OCI-M2 (cell line): ENCODE data around the gene FOXD3.

Experiments
- DNase-seq: peaks from one replicate; lab custom pipeline; 2025; ENCODE audit not compliant: unreplicated experiment; lab: John Stamatoyannopoulos, UW

The FOXD3 gene

DNA sequence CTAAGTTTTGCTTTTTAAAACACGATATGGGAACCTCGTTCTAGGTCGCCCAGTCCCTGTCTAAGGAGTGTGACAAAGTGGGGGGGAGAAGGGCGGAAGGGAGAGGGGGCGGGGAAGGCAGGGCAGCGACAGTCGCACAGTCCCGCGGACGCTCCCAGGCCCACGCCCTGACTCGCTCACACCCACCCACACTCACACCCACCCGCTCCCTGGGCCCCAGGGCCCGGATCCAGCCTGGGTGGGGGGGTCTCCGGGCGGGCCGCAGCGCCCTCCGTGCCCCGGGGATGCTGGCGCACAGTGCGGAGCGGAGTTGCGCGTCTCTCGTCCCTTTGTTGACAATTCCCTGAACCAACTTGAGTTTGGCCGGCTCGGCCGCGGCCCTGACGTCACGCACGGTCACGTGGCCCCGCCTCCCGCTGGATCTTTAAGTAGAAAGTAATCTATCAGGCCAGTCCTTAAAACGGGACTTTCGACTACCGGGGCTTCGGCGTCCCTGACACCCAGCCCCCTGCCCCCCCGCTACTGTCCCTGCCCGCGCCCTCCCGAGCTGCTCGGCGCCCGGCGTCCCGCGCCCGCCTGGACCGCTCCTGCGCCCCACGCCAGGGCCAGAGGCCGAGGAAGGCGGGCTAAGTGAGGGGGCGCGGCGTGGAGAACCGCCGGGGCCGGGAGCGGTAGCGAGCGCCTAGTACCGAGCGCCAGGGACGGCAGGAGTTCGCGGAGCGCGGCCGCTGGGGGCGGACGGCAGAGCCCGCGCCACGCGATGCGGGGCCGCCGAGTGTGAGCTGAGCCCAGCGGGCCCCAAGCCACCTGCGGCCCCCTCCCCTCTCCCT, at the start of gene FOXD3:
Gene FOXD3 (plus strand): TSS at position 454 of the 830 bp plus-strand sequence. CDS start 492 bp downstream, outside the sequence.
- no peak for DNase-seq

DNA sequence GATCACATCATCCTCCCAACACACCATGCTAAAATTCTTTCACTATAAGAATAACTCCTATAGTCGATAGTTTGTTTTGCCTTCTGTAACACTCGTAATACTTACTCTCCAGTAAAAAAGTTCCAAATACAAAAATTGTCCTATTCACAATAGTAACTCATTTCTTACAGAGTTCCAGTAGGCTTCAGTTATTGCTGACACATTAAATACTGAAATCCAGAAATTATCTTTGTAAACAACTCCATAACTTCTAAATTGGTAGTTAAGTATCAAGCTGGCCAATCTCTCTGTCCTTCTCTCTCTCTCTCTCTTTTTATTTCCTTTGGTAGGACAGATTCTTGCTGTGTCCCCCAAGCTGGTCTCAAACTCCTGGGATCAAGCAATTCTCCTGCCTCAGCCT, 49.6 kb upstream of the FOXD3 start:
- DNase-seq: no peak

DNA sequence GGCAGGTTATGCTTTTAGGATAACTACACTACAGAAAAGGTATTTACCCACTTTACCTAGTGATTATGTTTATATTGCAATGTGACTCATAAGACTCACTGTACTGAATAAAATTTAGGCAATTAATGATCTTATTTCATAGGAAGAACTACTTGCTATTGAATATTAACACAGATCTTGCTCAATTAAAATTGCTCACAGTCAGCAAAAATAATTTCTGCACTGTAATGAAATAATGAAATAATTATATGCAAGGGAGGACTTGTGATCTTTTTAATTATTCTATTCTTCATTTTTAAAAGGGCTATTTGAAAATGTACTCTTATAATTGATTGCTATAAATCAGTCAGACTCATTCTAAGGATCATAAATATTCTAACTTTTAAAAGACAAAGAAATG, 48.0 kb upstream of the FOXD3 start:
- DNase-seq: no peak

DNA sequence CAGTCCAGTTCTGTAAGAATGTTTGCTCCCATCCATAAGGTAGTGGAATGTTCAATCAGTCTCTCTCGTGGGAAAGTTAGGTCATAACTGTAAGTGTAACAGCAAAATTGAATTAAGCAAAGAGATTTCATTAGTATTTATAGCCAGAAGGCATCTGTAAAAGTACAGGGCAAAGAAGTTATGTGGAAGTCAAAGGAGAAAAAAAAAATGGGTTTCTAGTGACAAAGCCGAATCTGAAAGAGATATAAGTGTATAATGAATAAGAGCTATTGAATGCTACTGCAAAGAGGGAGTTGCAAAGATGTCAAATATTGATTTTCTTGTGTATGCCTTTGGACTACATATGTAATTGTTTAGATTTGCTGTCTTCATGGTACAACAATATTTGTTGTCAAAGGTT, 47.4 kb upstream of the FOXD3 start:
- DNase-seq: no peak

DNA sequence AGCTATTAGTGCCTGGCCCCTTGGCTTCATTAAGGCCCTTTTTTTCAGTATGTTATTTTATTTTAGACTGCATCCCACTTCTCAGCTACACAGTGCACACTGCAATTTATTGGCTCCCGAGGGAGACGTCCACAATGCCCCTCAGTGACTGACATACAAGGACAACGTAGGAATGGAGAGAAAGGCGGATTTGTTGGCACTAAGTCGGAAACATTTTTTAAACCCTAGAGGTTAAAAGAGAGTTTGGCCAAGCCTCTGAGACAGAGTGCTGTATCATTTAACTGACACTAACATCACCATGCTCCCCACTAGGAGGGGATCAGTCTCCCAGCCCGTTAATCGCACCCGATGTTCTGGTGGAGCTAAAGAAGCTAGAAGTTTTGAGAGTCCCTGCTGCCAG, 45.7 kb upstream of the FOXD3 start:
- DNase-seq: no peak

DNA sequence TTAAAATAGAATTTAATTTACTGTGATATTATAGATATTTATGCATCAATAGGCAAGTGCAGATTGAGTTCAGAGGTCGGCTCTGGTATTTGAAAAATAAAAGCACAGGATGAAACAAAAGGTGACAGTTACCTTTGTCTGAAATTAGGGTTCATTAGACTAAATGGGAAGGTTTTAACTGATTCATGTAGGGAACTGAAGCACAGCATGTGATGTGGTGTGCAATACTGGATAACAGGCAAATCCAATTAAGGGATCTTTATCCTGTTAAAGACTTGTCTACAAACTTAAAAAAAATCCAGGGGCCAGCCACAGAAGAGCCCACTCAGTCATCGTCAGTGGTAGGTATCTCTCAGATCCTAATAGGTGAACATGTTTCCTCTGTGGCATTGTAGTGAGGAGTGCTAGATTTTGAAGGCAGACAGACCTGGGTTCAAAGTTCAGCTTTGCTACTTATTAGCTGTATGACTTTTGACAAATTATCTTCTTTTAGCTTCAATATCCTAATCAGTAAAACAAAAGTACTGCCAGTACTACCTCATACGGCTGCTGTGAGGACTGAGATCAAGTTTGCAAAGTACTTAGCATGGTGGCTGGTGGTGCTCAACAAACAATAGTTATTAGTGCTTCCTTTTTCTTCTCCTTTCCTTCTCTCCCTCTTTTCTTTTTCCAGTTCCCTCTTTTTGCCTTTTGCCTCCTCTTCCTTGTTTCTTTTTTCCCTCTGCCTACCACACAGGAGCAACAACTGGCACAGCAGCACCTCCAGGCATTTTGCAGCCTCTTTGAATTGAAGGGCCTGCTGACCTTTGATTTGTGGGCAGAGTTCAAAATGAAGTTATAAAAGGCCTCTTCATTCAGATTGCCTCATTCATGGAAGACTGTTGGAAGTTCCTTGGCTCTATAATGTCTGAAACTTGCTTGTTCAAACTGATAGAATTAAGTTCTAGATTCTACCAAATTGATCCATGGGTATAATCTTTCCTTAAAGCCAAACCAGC, 44.9 kb upstream of the FOXD3 start:
- no peak for DNase-seq

DNA sequence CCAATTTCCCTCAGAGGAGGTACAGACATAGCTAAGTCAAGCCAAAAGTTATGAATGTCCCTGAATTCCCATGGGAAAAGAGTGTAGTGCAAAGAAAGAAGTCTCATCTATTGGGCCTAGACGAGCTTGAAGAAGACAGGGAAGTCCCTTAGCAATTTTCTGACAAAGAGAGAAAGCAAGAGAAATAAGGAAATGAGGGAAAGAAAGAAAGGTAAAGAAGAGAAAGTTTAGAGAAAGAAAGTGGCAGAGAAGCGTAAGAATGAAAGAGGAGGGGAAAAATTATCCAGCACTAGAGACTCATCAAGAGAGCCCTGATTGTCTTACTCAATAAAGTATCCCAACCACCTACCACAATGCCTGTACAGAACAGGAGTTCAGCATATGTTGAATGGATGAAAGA, 40.6 kb upstream of the FOXD3 start:
- DNase-seq: no peak

DNA sequence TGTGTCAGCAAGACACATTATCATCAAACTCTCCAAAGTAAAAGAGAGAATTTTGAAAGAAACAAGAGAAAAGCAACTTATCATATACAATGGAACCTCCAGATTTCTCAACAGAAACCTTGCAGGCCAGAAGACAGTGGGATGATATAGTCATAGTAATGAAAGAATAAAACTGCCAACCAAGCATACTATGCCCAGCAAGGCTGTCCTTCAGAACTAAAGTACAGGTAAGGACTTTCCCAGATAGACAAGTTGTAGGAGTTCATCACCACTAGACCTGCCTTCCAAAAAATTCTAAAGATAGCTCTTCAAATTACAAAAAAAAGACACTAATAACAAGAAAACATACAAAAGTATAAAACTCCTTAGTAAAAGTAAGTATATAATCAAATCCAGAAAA, 33.2 kb upstream of the FOXD3 start:
- DNase-seq: no peak

DNA sequence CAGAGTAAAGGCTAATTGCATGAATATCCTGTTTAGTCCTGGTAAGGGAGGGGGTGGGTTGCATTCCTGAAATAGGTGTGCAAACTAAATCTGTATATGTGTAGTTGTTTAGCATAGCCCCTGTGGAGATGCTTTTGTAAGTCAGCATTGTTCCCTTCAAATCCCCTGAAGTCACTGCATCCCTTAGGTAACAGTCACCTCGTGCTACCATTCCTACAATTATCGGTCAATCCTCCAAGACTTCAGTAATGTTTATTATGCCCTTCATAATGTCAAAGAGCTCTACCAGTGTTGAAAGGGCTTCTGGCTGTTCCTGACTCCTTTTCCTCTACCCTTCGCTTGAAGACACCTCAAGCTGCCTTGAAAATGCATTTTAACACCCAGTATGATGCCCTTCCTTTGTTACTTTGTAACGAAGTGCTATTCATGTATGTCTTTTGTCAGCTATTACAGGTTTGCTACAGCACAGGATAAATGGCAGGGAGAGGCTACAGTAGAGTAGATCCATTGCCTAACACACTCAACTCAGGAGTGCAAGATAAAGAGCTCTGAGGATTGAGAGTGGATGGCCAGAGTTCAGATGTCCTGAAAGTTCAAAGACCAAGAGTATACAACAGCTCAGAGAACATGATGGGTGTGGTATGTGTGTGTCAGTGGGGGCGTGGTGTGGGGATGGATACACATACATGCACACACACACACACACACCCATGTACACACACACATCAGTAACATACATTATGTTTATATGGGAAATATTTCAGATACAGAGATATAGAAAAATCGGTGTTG, 27.4 kb upstream of the FOXD3 start:
- no peak for DNase-seq

DNA sequence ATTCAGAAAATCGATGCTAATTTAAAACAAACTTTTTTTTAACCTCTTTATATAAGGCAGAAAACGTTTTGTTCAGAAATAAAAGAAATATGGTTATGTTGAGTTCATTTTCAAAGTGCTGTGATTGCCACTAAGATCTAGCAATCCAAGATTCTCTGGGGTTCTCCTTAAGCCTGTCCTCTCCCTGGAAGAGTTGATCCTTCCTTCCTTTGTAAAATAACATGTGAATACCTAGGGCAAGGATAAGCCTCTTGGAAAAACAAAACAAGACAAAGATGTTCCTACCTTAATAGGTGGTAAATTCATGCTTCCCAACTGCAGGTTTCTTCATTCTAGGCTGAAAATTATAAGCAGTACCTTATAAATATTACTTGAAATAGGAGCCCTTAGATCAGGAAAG, 18.0 kb upstream of the FOXD3 start:
- DNase-seq: no peak

DNA sequence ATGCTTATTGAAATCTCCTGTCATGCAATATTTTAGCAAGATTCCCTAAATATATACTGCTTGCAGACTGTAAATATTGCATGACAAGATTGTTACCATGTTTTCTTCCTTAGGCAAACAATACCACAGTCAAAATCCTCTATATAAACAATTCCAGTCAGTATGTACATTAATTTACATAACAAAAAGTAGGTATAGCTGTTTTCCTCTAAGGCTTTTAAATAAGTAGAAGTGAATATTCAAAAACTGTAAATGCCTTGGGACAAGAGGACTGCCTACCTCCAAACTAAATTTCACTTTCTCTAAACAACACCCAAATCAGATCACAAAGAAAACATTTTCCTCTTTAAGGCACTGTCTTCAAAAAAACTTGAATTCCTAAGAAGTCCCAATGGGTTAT, 17.3 kb upstream of the FOXD3 start:
- no peak for DNase-seq

DNA sequence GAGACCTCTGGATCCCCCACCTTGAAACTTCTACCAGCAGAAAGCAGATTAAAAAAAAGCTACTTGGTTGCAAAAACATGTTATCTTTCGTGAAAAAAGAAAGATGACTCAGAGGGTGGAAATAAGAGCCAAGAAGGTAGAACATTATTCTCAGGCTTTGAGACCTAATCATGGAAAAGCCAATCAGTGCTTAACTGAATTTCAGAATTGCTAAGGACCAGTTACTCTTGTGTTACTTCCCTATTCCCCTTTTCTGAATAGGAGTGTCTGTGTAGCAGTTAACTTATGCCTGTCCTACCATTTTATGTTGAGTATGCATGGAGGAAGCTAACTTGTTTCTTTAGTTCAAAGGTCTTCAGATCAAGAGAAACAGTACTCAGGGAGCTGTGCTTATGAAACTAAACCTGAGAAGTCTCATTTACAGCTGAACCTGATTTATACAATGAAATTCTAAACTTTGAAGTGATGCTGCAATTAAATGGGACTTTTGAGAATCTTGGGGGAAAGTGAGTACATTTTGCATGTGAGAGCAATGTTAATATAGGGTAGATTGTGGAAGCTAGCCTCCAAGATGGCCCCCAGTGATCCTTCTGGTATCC, 15.1 kb upstream of the FOXD3 start:
- no peak for DNase-seq

DNA sequence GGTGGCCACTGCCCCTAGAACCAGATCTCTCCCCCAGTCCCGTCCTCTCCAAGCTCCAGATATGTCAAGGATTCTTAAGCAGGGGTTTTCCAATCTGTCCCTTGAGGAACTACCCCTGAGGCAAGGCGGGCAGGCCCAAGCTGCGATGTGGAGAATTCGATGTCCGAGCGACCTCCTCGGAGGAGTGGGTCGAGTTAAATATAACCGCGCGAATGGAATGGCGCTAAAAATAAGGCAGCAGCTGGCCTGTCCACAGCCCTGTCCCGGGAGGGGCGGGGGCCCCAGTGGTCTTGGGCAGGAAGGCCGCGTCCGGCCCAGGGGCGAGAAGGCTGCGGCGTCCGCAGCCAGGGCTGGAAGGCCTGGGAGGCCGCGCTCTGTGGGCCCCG, 5.8 kb upstream of the FOXD3 start:
- no peak for DNase-seq

DNA sequence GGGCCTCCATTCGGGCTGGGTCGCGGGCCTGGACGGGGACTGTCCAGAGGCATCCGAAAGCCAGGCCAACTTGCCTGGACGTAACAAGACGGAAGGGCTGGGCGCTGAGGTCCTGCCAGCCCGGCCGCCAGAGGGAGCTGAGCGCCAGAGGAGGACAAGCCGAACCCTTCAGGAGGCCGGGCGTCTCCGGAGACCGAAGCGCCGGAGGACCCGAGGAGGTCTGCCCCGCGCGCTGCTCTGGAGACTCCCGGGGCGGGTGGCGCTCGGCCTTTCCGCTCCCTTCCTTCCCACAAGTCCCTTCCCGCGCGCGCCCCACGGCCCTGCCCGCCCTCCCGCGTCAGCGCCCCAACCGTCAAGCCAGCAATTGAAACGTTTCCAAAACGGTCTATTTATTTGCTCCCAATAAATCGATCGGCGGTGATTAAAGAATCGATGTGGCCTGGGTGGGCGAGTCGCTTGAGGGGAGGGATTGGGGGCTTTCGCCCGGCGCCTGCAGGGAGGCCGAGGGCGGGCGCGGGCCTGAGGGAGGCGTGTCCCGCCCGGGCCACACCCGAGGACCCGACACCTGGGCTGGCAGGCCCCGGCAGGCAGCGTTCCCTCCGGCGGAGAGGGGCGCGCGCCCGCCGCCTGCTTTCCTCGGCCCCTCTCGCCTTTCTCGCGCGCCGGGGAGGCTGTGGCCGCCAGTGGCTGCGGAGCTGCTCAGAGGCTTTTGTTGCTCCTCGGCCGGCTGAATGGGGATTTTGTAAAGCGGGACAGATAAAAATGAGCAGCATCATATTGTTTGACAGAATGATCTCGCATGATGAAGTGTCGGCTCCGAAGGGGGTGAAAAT, 5.2 kb upstream of the FOXD3 start:
- no peak for DNase-seq

DNA sequence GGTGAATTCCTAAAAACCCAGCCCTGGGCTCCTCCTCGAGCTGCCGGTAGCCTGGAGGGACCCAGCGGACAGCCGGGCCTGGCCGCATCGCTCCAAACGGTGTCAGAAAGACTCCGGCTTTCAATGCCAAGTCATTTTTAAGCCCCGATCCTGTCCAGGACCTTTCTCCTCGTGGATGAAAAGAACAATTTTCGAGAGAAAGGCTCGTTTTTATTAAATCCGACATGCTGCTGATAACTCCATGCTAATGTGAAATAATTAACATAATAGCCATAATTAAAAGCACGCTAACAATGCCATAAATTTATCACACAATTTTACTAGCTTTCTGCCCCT, 4.6 kb upstream of the FOXD3 start:
- DNase-seq: no peak

DNA sequence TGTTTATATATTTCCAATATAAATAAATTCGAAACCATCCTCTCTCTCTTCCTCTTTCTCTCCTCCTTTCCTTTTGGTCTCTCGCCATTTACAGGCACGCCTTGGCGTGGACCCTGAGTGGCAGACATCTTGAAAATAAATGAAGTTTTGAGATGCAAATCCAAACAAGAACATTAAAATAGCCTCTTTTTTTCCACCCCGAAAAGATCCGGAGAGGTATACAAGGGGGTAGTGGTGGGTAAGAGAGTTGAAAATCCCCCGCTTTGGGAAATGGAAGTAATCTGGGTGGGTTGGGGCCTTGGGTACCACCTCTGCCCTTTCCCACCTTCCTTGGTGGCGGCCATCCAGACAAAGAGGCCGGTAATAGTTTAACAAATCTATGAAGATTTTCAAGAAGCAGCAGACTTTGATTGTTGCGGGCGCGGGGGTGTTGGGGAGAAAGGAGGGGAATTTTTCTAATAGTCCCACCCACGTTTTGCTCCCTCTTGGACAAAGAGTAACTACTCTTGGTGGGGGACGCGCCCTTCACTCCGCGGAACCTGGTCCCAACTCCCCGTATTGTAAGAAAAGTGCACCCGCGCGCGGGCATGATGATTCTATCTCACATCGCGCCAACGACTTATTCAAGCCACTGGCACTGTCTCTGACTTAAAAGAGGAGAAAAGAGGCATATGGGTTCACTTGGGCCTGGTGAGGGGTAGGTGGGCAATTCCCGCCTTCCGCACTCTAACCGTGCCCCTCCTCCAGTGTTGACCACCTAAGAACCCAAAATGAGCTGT, 4.0 kb upstream of the FOXD3 start:
- no peak for DNase-seq

DNA sequence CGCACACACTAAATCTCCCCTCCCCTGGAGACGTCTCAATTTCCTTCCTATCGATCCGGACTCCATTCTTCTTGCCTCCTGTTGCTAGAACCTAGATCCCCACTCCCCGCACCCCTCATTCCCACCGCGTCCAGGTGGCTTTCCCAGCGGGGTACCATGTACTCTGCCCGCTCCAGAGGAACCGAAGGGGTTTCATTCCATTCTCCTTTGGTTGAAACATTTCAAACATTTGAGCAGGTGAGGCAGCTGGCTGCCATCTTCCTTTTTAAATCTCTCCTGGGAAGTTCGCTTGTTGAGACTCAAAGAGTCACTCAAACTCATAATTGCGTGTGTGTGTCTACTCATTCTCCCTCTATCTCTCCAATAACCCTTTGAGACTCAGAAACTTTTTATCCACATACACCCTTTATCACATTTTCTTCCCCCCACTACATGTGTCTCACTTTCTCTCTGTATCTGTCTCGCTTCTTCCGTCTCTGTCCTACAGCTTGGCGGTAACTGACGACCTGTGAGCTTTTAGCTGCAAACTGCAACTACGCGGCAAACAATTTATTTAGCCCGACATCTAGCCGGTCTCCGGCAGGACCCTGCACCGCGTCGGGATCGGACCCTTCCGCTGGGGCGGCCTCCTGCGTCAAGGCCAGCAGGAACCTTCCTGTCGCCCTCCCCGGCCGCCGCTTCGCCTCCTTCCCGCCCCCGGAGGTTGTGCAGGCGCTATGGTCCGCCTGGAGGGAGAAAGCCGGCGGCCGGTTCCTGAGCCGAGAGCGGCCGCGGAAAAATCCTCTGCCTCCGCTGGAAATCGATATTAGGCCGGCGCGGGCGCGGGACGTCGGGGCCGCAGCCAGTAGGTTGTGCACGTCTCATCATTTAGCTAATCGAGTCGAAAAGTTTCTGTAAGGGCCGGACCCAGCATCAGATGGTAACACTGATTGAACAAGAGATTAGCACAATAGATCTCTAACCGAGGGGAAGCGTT, 3.0 kb upstream of the FOXD3 start:
- DNase-seq: no peak

DNA sequence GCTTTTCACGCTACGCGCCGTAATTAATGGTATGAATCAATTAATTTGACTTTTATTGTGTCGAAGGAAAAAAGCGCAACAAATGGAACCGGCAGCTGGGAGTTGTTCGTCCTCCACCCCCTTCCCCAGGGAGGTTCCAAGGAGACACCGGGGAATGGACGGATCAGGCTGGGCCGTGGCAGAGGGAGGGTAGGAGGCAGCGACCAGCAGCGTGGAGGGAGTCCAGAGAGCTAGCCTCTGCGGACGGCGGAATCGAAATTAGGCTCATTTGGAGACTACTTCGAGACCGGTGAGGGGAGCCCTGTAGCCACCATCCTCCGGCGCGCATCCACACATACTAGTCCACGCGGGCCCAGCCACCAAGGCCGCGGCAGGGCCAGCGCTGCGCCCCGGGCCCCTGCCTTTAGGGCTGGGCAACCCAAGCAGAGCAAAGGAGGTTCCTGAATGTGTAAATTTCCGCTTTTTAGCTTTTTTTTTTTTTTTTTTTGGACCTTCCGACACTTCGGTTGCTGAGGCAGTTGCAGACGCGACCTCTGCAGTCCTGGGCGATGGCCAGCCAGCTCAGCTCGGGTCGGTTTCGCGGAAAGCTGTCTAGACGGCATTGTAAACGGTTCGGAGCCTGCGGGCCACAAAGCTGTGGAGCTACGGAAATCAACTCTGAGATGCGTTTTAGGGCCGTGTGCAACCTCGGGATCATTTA, 2.2 kb upstream of the FOXD3 start:
- DNase-seq: no peak
